ENCODE results near the gene CCP110.

The CCP110 gene

GRCh38 chr16:19523559-19524355 is at the start of gene CCP110:
Gene CCP110, plus strand, starts transcription at chr16:19523942. Its CDS starts 3,940 bp downstream, at chr16:19527882.
- DNase-seq = peak; percentile 94

- DNase-seq = no peak
These were observed 49.1 kb upstream of the CCP110 start for GRCh38 chr16:19474617-19475016.

GRCh38 chr16:19478505-19478904 is 45.2 kb upstream of the CCP110 start:
- no peak for DNase-seq

GRCh38 chr16:19479302-19479721 is 44.4 kb upstream of the CCP110 start:
- DNase-seq = no peak

- no peak for DNase-seq
These were observed 42.4 kb upstream of the CCP110 start for GRCh38 chr16:19481296-19481695.

- no peak for DNase-seq
These were observed 42.0 kb upstream of the CCP110 start for GRCh38 chr16:19481769-19482168.

GRCh38 chr16:19482291-19482690 is 41.5 kb upstream of the CCP110 start:
- no peak for DNase-seq

- no peak for DNase-seq
These were observed 39.6 kb upstream of the CCP110 start for GRCh38 chr16:19484096-19484495.

- DNase-seq = no peak
These were observed 38.1 kb upstream of the CCP110 start for GRCh38 chr16:19485611-19486010.

- DNase-seq = no peak
These were observed 37.7 kb upstream of the CCP110 start for GRCh38 chr16:19486051-19486450.

- no peak for DNase-seq
These were observed 36.9 kb upstream of the CCP110 start for GRCh38 chr16:19486750-19487325.

GRCh38 chr16:19488213-19488640 is 35.5 kb upstream of the CCP110 start:
- DNase-seq = no peak

GRCh38 chr16:19490619-19491018 is 33.1 kb upstream of the CCP110 start:
- DNase-seq = no peak

- DNase-seq = no peak
These were observed 26.6 kb upstream of the CCP110 start for GRCh38 chr16:19497176-19497575.

GRCh38 chr16:19499006-19499405 is 24.7 kb upstream of the CCP110 start:
- DNase-seq = no peak

- DNase-seq = no peak
These were observed 24.3 kb upstream of the CCP110 start for GRCh38 chr16:19499481-19499880.

GRCh38 chr16:19502395-19503131 is 21.2 kb upstream of the CCP110 start:
- peak; percentile 67 for DNase-seq

GRCh38 chr16:19503461-19504075 is 20.2 kb upstream of the CCP110 start:
- DNase-seq = no peak

- no peak for DNase-seq
These were observed 18.0 kb upstream of the CCP110 start for GRCh38 chr16:19505600-19506303.

GRCh38 chr16:19506965-19507364 is 16.8 kb upstream of the CCP110 start:
- no peak for DNase-seq

GRCh38 chr16:19507867-19508266 is 15.9 kb upstream of the CCP110 start:
- no peak for DNase-seq

- no peak for DNase-seq
These were observed 11.4 kb upstream of the CCP110 start for GRCh38 chr16:19512297-19512696.
